ENCODE measurements around the gene RHBG. TPM values are rescaled to one million over a fixed set of nuclear protein-coding genes. Genes with fewer than 3 reads are reported as not detected.
"Not testable (repeated sequence)": the region's sequence is repeated elsewhere in the genome, so short reads cannot be mapped to it uniquely, and the experiment has no call there.

RHBG gene
- total RNA-seq, result not detected

- Histone ChIP-seq H3K9ac (ENCODE audit: low read depth in 1 of 3, low read length in 3 of 3) (peak within 1 kb of the TSS in 1 of 3 donors; percentile 69), H3K9me3 (ENCODE audit: control insufficient read depth in 3 of 3, low read length in 3 of 3) (no peaks in the 10 kb centered on the region), H3K4me3 (ENCODE audit: low read length in 3 of 3) (peak within 1 kb of the TSS; percentile 23 to 55 (median 54)), H3K36me3 (ENCODE audit: control insufficient read depth in 3 of 3, insufficient read depth in 3 of 3, low read length in 3 of 3) (no peaks in the 10 kb centered on the region), H3K27ac (ENCODE audit: low read depth, low read length) (no peak within 1 kb of the TSS), H3K4me1 (ENCODE audit: control insufficient read depth in 3 of 3, insufficient read depth in 3 of 3, low read length in 3 of 3) (peaks cover 7 to 11% (median 8%) of the 10 kb centered on the region in 3 donors), H3K27me3 (ENCODE audit: control insufficient read depth in 3 of 3, insufficient read depth in 3 of 3, low read length in 3 of 3) (peaks cover 25 to 51% (median 28%) of the 10 kb centered on the region in 3 donors)
Observed at GRCh38 chr1:156368889-156369684, at the start of gene RHBG. Gene RHBG, plus strand, starts transcription at chr1:156369211. Its CDS starts 39 bp downstream, at chr1:156369250.

GRCh38 chr1:156319664-156320063, 49.3 kb upstream of the RHBG start:
- Histone ChIP-seq H3K4me3 (ENCODE audit: low read length in 3 of 3) (no peak overlapping the region), H3K27ac (ENCODE audit: low read depth, low read length) (no peak overlapping the region), H3K9me3 (ENCODE audit: control insufficient read depth in 3 of 3, low read length in 3 of 3) (no peaks in the 10 kb centered on the region), H3K9ac (ENCODE audit: low read depth in 1 of 3, low read length in 3 of 3) (no peak overlapping the region), H3K36me3 (ENCODE audit: control insufficient read depth in 3 of 3, insufficient read depth in 3 of 3, low read length in 3 of 3) (peaks cover 59 to 80% (median 75%) of the 10 kb centered on the region in 3 donors), H3K27me3 (ENCODE audit: control insufficient read depth in 3 of 3, insufficient read depth in 3 of 3, low read length in 3 of 3) (no peaks in the 10 kb centered on the region), H3K4me1 (ENCODE audit: control insufficient read depth in 3 of 3, insufficient read depth in 3 of 3, low read length in 3 of 3) (no peaks in the 10 kb centered on the region)

GRCh38 chr1:156320560-156320959, 48.5 kb upstream of the RHBG start:
- H3K27me3 ChIP-seq (ENCODE audit: control insufficient read depth in 3 of 3, insufficient read depth in 3 of 3, low read length in 3 of 3), result no peaks in the 10 kb centered on the region
- H3K4me3 ChIP-seq (ENCODE audit: low read length in 3 of 3), result no peak overlapping the region
- H3K36me3 ChIP-seq (ENCODE audit: control insufficient read depth in 3 of 3, insufficient read depth in 3 of 3, low read length in 3 of 3), result peaks cover 59 to 78% (median 73%) of the 10 kb centered on the region in 3 donors
- H3K27ac ChIP-seq (ENCODE audit: low read depth, low read length), result no peak overlapping the region
- H3K9ac ChIP-seq (ENCODE audit: low read depth in 1 of 3, low read length in 3 of 3), result no peak overlapping the region
- H3K9me3 ChIP-seq (ENCODE audit: control insufficient read depth in 3 of 3, low read length in 3 of 3), result no peaks in the 10 kb centered on the region
- no peaks in the 10 kb centered on the region for H3K4me1 ChIP-seq (ENCODE audit: control insufficient read depth in 3 of 3, insufficient read depth in 3 of 3, low read length in 3 of 3)

- not testable (repeated sequence) for H3K27ac ChIP-seq (ENCODE audit: low read depth, low read length); H3K9ac ChIP-seq (ENCODE audit: low read depth in 1 of 3, low read length in 3 of 3); H3K4me1 ChIP-seq (ENCODE audit: control insufficient read depth in 3 of 3, insufficient read depth in 3 of 3, low read length in 3 of 3); H3K9me3 ChIP-seq (ENCODE audit: control insufficient read depth in 3 of 3, low read length in 3 of 3); H3K27me3 ChIP-seq (ENCODE audit: control insufficient read depth in 3 of 3, insufficient read depth in 3 of 3, low read length in 3 of 3); H3K4me3 ChIP-seq (ENCODE audit: low read length in 3 of 3)
- peaks cover 43 to 60% (median 50%) of the 10 kb centered on the region in 3 donors for H3K36me3 ChIP-seq (ENCODE audit: control insufficient read depth in 3 of 3, insufficient read depth in 3 of 3, low read length in 3 of 3)
Observed at GRCh38 chr1:156323179-156323578, 45.8 kb upstream of the RHBG start.

GRCh38 chr1:156336242-156336641, 32.8 kb upstream of the RHBG start:
- Histone ChIP-seq H3K9ac (ENCODE audit: low read depth in 1 of 3, low read length in 3 of 3) (no peak overlapping the region), H3K4me3 (ENCODE audit: low read length in 3 of 3) (peak overlapping the region in 1 of 3 donors; percentile 36), H3K4me1 (ENCODE audit: control insufficient read depth in 3 of 3, insufficient read depth in 3 of 3, low read length in 3 of 3) (peaks cover 8 to 23% (median 18%) of the 10 kb centered on the region in 3 donors), H3K27me3 (ENCODE audit: control insufficient read depth in 3 of 3, insufficient read depth in 3 of 3, low read length in 3 of 3) (no peaks in the 10 kb centered on the region), H3K36me3 (ENCODE audit: control insufficient read depth in 3 of 3, insufficient read depth in 3 of 3, low read length in 3 of 3) (peaks cover 22 to 38% (median 34%) of the 10 kb centered on the region in 3 donors), H3K9me3 (ENCODE audit: control insufficient read depth in 3 of 3, low read length in 3 of 3) (no peaks in the 10 kb centered on the region), H3K27ac (ENCODE audit: low read depth, low read length) (no peak overlapping the region)

GRCh38 chr1:156337052-156337887, 31.7 kb upstream of the RHBG start:
- H3K27me3 ChIP-seq (ENCODE audit: control insufficient read depth in 3 of 3, insufficient read depth in 3 of 3, low read length in 3 of 3), result no peaks in the 10 kb centered on the region
- H3K9ac ChIP-seq (ENCODE audit: low read depth in 1 of 3, low read length in 3 of 3), result peak overlapping the region; percentile 80 to 89 (median 84)
- peak overlapping the region; percentile 78 to 98 (median 88) for H3K4me3 ChIP-seq (ENCODE audit: low read length in 3 of 3)
- peaks cover 8 to 23% (median 18%) of the 10 kb centered on the region in 3 donors for H3K4me1 ChIP-seq (ENCODE audit: control insufficient read depth in 3 of 3, insufficient read depth in 3 of 3, low read length in 3 of 3)
- H3K27ac ChIP-seq (ENCODE audit: low read depth, low read length), result peak overlapping the region; percentile 65
- no peaks in the 10 kb centered on the region for H3K9me3 ChIP-seq (ENCODE audit: control insufficient read depth in 3 of 3, low read length in 3 of 3)
- peaks cover 17 to 35% (median 29%) of the 10 kb centered on the region in 3 donors for H3K36me3 ChIP-seq (ENCODE audit: control insufficient read depth in 3 of 3, insufficient read depth in 3 of 3, low read length in 3 of 3)

GRCh38 chr1:156337888-156338179, 31.2 kb upstream of the RHBG start:
- peaks cover 14 to 29% (median 24%) of the 10 kb centered on the region in 3 donors for H3K36me3 ChIP-seq (ENCODE audit: control insufficient read depth in 3 of 3, insufficient read depth in 3 of 3, low read length in 3 of 3)
- H3K27me3 ChIP-seq (ENCODE audit: control insufficient read depth in 3 of 3, insufficient read depth in 3 of 3, low read length in 3 of 3), result no peaks in the 10 kb centered on the region
- H3K4me3 ChIP-seq (ENCODE audit: low read length in 3 of 3), result peak overlapping the region; percentile 78 to 98 (median 88)
- peaks cover 8 to 23% (median 18%) of the 10 kb centered on the region in 3 donors for H3K4me1 ChIP-seq (ENCODE audit: control insufficient read depth in 3 of 3, insufficient read depth in 3 of 3, low read length in 3 of 3)
- no peaks in the 10 kb centered on the region for H3K9me3 ChIP-seq (ENCODE audit: control insufficient read depth in 3 of 3, low read length in 3 of 3)
- H3K9ac ChIP-seq (ENCODE audit: low read depth in 1 of 3, low read length in 3 of 3), result peak overlapping the region; percentile 80 to 89 (median 84)
- H3K27ac ChIP-seq (ENCODE audit: low read depth, low read length), result peak overlapping the region; percentile 65

- H3K9ac ChIP-seq (ENCODE audit: low read depth in 1 of 3, low read length in 3 of 3), result peak within 1 kb of the TSS; percentile 84 to 90 (median 89)
- peak within 1 kb of the TSS; percentile 65 for H3K27ac ChIP-seq (ENCODE audit: low read depth, low read length)
- peaks cover 8 to 23% (median 18%) of the 10 kb centered on the region in 3 donors for H3K4me1 ChIP-seq (ENCODE audit: control insufficient read depth in 3 of 3, insufficient read depth in 3 of 3, low read length in 3 of 3)
- H3K27me3 ChIP-seq (ENCODE audit: control insufficient read depth in 3 of 3, insufficient read depth in 3 of 3, low read length in 3 of 3), result no peaks in the 10 kb centered on the region
- H3K9me3 ChIP-seq (ENCODE audit: control insufficient read depth in 3 of 3, low read length in 3 of 3), result no peaks in the 10 kb centered on the region
- H3K4me3 ChIP-seq (ENCODE audit: low read length in 3 of 3), result peak within 1 kb of the TSS; percentile 78 to 98 (median 88)
- peaks cover 11 to 27% (median 20%) of the 10 kb centered on the region in 3 donors for H3K36me3 ChIP-seq (ENCODE audit: control insufficient read depth in 3 of 3, insufficient read depth in 3 of 3, low read length in 3 of 3)
Observed at GRCh38 chr1:156338180-156338976, 30.6 kb upstream of the RHBG start, which contains the start of the genes CCT3 and TSACC. Gene CCT3, minus strand, starts transcription at chr1:156338292. Its CDS starts 108 bp downstream, at chr1:156338184. Gene TSACC, plus strand, starts transcription at chr1:156338526. Its CDS starts 1,232 bp downstream, at chr1:156339758.

- Histone ChIP-seq H3K4me1 (ENCODE audit: control insufficient read depth in 3 of 3, insufficient read depth in 3 of 3, low read length in 3 of 3) (peaks cover 0 to 2% (median under 1%) of the 10 kb centered on the region in 3 donors), H3K27ac (ENCODE audit: low read depth, low read length) (no peak overlapping the region), H3K9me3 (ENCODE audit: control insufficient read depth in 3 of 3, low read length in 3 of 3) (no peaks in the 10 kb centered on the region), H3K27me3 (ENCODE audit: control insufficient read depth in 3 of 3, insufficient read depth in 3 of 3, low read length in 3 of 3) (peaks cover 0 to 4% (median 0%) of the 10 kb centered on the region in 3 donors), H3K9ac (ENCODE audit: low read depth in 1 of 3, low read length in 3 of 3) (no peak overlapping the region), H3K36me3 (ENCODE audit: control insufficient read depth in 3 of 3, insufficient read depth in 3 of 3, low read length in 3 of 3) (no peaks in the 10 kb centered on the region), H3K4me3 (ENCODE audit: low read length in 3 of 3) (no peak overlapping the region)
Observed at GRCh38 chr1:156342166-156342955, 26.6 kb upstream of the RHBG start.
